HL-60 (cell line): Measurements from ENCODE around the gene CCDC90B.
"Not testable (repeated sequence)": the region's sequence is repeated elsewhere in the genome, so short reads cannot be mapped to it uniquely, and the experiment has no call there.

Experiments used
- DNase-seq, 2 experiments: peaks; one replicate each; pipeline ENCODE4 v3.0.0-alpha.2; 2010 to 2020; ENCODE audit warnings: low read depth in 1 of 2, low spot score in 1 of 2
- H3K27ac ChIP-seq: fragments of 250-450 bp; sonication (Bioruptor Pico); replicated peaks from 2 replicates; pipeline ENCODE4 v1.5.1; 2020; ENCODE audit warnings: mild to moderate bottlenecking, moderate library complexity
- H3K27me3 ChIP-seq: fragments of 250-450 bp; sonication (Bioruptor Pico); 2 replicates; pipeline ENCODE4 v1.5.1; 2021; ENCODE audit warnings: mild to moderate bottlenecking, moderate library complexity; ENCODE audit not compliant: insufficient read depth, poor library complexity, severe bottlenecking
- H3K4me3 ChIP-seq: replicated peaks from 2 replicates; pipeline ENCODE4 v1.5.1; 2011; ENCODE audit warnings: mild to moderate bottlenecking, control low read depth, low read length; ENCODE audit not compliant: insufficient read depth
- GABPA ChIP-seq: IDR thresholded peaks from 2 replicates; pipeline ENCODE4 v1.6.1; 2012; ENCODE audit warnings: low read depth
- POLR2AphosphoS5 ChIP-seq: IDR thresholded peaks from 2 replicates; pipeline ENCODE4 v1.6.1; 2012; ENCODE audit warnings: low read depth
- SPI1 ChIP-seq: IDR thresholded peaks from 2 replicates; pipeline ENCODE4 v1.6.1; 2012; ENCODE audit warnings: low read depth, mild to moderate bottlenecking, borderline replicate concordance
- TF ChIP-seq, protein P1 (sequence below): IDR thresholded peaks from 2 replicates; pipeline ENCODE4 v1.6.1; 2012; ENCODE audit warnings: low read depth; ENCODE audit not compliant: insufficient replicate concordance
- TF ChIP-seq, protein P2 (sequence below): IDR thresholded peaks from one replicate; pipeline ENCODE4 v1.5.1; 2011; ENCODE audit warnings: low read length, control low read depth, inconsistent platforms; ENCODE audit not compliant: insufficient read depth

Gene CCDC90B

DNA sequence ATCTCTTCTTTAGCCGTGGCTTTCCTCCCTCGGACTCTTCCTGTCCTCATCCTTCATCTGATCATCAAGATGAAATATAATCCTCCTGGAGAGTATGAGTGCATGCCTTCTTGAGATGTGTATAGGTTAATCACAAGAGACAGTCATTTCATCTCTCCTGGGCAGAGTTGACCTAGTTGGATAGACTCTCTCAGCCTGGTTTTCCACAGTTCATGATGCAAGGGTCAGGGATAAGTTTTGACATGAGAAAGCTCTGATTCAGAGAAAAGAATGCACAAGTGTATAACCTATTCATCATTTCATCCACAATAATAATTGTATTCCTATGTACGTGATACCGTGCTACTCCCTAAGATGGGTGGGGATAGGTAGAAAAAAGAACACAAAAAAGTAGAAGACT, 33.2 kb upstream of the CCDC90B start:
- H3K27ac ChIP-seq: no peak overlapping the region
- DNase-seq: no peak
- H3K4me3 ChIP-seq: no peak overlapping the region
- no peak for TF ChIP-seq SPI1
- no peak for TF ChIP-seq GABPA
- TF ChIP-seq, protein P1, sequence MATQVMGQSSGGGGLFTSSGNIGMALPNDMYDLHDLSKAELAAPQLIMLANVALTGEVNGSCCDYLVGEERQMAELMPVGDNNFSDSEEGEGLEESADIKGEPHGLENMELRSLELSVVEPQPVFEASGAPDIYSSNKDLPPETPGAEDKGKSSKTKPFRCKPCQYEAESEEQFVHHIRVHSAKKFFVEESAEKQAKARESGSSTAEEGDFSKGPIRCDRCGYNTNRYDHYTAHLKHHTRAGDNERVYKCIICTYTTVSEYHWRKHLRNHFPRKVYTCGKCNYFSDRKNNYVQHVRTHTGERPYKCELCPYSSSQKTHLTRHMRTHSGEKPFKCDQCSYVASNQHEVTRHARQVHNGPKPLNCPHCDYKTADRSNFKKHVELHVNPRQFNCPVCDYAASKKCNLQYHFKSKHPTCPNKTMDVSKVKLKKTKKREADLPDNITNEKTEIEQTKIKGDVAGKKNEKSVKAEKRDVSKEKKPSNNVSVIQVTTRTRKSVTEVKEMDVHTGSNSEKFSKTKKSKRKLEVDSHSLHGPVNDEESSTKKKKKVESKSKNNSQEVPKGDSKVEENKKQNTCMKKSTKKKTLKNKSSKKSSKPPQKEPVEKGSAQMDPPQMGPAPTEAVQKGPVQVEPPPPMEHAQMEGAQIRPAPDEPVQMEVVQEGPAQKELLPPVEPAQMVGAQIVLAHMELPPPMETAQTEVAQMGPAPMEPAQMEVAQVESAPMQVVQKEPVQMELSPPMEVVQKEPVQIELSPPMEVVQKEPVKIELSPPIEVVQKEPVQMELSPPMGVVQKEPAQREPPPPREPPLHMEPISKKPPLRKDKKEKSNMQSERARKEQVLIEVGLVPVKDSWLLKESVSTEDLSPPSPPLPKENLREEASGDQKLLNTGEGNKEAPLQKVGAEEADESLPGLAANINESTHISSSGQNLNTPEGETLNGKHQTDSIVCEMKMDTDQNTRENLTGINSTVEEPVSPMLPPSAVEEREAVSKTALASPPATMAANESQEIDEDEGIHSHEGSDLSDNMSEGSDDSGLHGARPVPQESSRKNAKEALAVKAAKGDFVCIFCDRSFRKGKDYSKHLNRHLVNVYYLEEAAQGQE: no peak
- TF ChIP-seq POLR2AphosphoS5: no peak
- TF ChIP-seq, protein P2, sequence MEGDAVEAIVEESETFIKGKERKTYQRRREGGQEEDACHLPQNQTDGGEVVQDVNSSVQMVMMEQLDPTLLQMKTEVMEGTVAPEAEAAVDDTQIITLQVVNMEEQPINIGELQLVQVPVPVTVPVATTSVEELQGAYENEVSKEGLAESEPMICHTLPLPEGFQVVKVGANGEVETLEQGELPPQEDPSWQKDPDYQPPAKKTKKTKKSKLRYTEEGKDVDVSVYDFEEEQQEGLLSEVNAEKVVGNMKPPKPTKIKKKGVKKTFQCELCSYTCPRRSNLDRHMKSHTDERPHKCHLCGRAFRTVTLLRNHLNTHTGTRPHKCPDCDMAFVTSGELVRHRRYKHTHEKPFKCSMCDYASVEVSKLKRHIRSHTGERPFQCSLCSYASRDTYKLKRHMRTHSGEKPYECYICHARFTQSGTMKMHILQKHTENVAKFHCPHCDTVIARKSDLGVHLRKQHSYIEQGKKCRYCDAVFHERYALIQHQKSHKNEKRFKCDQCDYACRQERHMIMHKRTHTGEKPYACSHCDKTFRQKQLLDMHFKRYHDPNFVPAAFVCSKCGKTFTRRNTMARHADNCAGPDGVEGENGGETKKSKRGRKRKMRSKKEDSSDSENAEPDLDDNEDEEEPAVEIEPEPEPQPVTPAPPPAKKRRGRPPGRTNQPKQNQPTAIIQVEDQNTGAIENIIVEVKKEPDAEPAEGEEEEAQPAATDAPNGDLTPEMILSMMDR: no peak
- H3K27me3 ChIP-seq: peaks cover 2% of the 10 kb centered on the region

DNA sequence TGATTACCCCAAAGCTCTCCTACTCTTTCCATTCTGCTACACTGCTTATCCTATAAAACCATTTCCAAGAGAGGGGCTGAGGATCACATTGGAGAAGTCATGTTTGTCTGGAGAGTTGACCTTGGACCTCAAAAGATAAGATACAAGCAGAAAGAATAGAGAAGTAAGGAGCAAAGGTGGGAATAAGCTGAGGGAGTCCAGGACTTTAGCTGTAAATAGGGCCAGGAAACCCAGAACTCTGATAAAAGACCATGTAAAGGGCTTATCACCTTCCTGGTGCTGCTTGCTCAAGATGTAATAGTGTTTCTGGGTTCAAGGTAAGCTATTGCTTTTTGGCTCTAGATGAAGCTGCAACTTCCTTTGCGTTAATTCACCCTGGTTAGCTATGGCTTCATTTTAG, 32.8 kb upstream of the CCDC90B start:
- Histone ChIP-seq H3K27me3 (no peaks in the 10 kb centered on the region), H3K27ac (no peak overlapping the region), H3K4me3 (no peak overlapping the region)
- no peak for TF ChIP-seq SPI1
- TF ChIP-seq POLR2AphosphoS5: no peak
- no peak for TF ChIP-seq GABPA
- TF ChIP-seq, protein P1: no peak
- TF ChIP-seq, protein P2: no peak
- DNase-seq: no peak

DNA sequence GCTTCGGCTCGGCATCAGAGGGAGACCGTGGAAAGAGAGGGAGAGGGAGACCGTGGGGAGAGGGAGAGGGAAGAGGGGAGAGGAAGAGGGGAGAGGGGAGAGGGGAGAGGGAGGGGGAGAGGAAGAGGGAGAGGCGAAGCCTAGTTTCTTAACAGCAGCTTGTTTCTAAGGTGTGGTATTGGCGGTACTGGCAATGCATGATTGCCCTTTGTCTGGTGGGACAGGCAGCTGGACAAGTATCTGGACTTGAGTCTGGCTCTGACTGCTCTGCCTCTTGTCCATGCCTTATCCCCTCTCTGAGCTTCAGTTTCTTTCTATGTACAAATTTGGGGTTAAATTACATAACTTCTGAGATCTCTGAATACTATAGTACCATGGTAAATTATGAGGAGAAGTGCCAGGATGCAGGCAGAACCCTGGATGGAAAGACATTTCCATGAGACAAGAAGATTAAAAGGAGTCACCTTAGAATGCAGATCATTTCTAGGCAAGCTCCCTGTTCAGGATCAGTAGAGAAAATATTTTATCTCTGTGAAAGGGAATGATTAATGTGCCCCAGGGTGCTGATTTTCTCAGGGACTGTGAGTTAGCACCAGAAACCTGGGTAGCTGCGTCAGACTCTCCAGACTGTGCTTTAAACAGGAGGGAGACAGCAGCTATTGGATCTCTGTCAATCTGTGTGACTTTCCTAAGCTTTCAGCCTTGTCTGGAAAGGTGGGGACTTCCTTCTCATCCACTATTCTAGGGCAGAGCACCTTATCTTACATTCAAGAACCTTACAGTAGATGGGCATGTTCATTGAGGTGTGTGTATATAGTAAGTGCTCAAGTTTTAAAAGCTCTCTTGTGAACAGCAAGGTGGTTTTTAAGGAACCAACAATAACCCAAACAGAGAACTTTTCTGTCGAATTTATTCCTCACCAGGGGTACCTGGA, 31.9 kb upstream of the CCDC90B start:
- H3K4me3 ChIP-seq: no peak overlapping the region
- no peak overlapping the region for H3K27ac ChIP-seq
- no peaks in the 10 kb centered on the region for H3K27me3 ChIP-seq
- no peak for TF ChIP-seq SPI1
- TF ChIP-seq, protein P1: no peak
- no peak for DNase-seq

DNA sequence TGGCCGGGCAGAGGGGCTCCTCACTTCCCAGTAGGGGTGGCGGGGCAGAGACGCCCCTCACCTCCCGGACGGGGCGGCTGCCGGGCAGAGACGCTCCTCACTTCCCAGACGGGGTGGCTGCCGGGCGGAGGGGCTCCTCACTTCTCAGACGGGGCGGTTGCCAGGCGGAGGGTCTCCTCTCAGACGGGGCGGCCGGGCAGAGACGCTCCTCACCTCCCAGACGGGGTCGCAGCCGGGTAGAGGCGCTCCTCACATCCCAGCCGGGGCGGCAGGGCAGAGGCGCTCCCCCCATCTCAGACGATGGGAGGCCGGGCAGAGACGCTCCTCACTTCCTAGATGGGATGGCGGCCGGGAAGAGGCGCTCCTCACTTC, 30.7 kb upstream of the CCDC90B start:
- not testable (repeated sequence) for H3K27ac ChIP-seq, H3K4me3 ChIP-seq, DNase-seq, H3K27me3 ChIP-seq

DNA sequence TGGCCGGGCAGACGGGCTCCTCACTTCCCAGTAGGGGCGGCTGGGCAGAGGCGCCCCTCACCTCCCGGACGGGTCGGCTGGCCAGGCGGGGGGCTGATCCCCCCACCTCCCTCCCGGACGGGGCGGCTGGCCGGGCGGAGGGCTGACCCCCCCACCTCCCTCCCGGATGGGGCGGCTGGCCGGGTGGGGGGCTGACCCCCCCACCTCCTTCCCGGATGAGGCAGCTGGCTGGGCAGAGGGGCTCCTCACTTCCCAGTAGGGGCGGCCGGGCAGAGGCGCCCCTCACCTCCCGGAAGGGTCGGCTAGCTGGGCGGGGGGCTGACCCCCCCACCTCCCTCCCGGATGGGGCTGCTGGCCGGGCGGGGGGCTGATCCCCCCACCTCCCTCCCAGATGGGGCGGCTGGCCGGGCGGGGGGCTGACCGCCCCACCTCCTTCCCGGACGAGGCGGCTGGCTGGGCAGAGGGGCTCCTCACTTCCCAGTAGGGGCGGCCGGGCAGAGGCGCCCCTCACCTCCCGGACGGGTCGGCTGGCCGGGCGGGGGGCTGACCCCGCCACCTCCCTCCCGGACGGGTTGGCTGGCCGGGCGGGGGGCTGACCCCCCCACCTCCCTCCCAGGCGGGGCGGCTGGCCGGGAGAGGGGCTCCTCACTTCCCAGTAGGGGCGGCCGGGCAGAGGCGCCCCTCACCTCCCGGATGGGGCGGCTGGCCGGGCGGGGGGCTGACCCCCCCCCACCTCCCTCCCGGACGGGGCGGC, 30.2 kb upstream of the CCDC90B start:
- DNase-seq, H3K27me3 ChIP-seq, H3K27ac ChIP-seq, H3K4me3 ChIP-seq: not testable (repeated sequence)
